ENCODE results near the gene DCDC2C. TPM values are rescaled to one million over a fixed set of nuclear protein-coding genes. Genes with fewer than 3 reads are reported as not detected.

Gene DCDC2C
- total RNA-seq, 1 experiment from 2014 or later: not detected

- H3K9me3 ChIP-seq (ENCODE audit: control insufficient read depth, insufficient read depth, low read depth, low read length): no peaks in the 10 kb centered on the region
- no peak overlapping the region for H3K27ac ChIP-seq (ENCODE audit: low read length)
- CTCF ChIA-PET: no interaction called here
- POLR2A ChIA-PET: no interaction called here
- ATAC-seq: no peak
- TF ChIP-seq CTCF (IDR thresholded peaks at IDR 0.05): no peak
- no peak for TF ChIP-seq POLR2AphosphoS5 (IDR thresholded peaks at IDR 0.05; ENCODE audit: low read depth, low read length)
- TF ChIP-seq TCF7L2 (IDR thresholded peaks at IDR 0.05; ENCODE audit: low read depth, low read length): no peak
- no peak for TF ChIP-seq REST (IDR thresholded peaks at IDR 0.05; ENCODE audit: insufficient read depth in 1 of 2, low read depth in 2 of 2, low read length in 1 of 2)
- no peak for TF ChIP-seq SIN3A (IDR thresholded peaks at IDR 0.05; ENCODE audit: borderline replicate concordance, insufficient read depth, low read depth, low read length)
- no peaks in the 10 kb centered on the region for H3K4me1 ChIP-seq (ENCODE audit: control insufficient read depth, insufficient read depth, low read length)
- BruUV-seq (replicated peaks): no TSS peak
- in situ Hi-C loops (cut with HindIII; ENCODE audit: low pct_unique_long_range_greater_than_20kb, low sequenced_read_pairs): no loop called here
- H3K4me3 ChIP-seq (ENCODE audit: low read depth in 2 of 2, low read length in 2 of 2): no peak overlapping the region
- H3K36me3 ChIP-seq (ENCODE audit: control insufficient read depth, insufficient read depth, low read length): no peaks in the 10 kb centered on the region; the same call in 1 of the 2 replicates
- peaks cover 16% of the 10 kb centered on the region for H3K27me3 ChIP-seq (ENCODE audit: control insufficient read depth, insufficient read depth, low read length)
- no peak for DNase-seq (ENCODE audit: low read depth, low spot score)
- intact Hi-C loops (cut with micrococcal nuclease; ENCODE audit: unreplicated experiment): loop anchor here (5.0 kb wide), 2 partner anchors 43 to 88 kb away; no protein-coding TSS in a partner anchor
These were observed 35.9 kb downstream of the DCDC2C start for GRCh38 chr2:3739313-3739712.

- no peak for TF ChIP-seq TCF7L2 (IDR thresholded peaks at IDR 0.05; ENCODE audit: low read depth, low read length)
- no peak for TF ChIP-seq POLR2AphosphoS5 (IDR thresholded peaks at IDR 0.05; ENCODE audit: low read depth, low read length)
- TF ChIP-seq SIN3A (IDR thresholded peaks at IDR 0.05; ENCODE audit: borderline replicate concordance, insufficient read depth, low read depth, low read length): no peak
- TF ChIP-seq CTCF (IDR thresholded peaks at IDR 0.05): no peak
- no peak for TF ChIP-seq REST (IDR thresholded peaks at IDR 0.05; ENCODE audit: insufficient read depth in 1 of 2, low read depth in 2 of 2, low read length in 1 of 2)
- BruUV-seq (replicated peaks): no TSS peak
- intact Hi-C loops (cut with micrococcal nuclease; ENCODE audit: unreplicated experiment): no loop called here
- ATAC-seq: no peak
- no peak for DNase-seq (ENCODE audit: low read depth, low spot score)
- Histone ChIP-seq H3K9me3 (ENCODE audit: control insufficient read depth, insufficient read depth, low read depth, low read length) (no peaks in the 10 kb centered on the region), H3K4me3 (ENCODE audit: low read depth in 2 of 2, low read length in 2 of 2) (no peak overlapping the region), H3K27ac (ENCODE audit: low read length) (no peak overlapping the region), H3K27me3 (ENCODE audit: control insufficient read depth, insufficient read depth, low read length) (peaks cover 5% of the 10 kb centered on the region), H3K36me3 (ENCODE audit: control insufficient read depth, insufficient read depth, low read length) (no peaks in the 10 kb centered on the region; the same call in 1 of the 2 replicates), H3K4me1 (ENCODE audit: control insufficient read depth, insufficient read depth, low read length) (no peaks in the 10 kb centered on the region)
- CTCF ChIA-PET: interaction anchor here (0.7 kb wide), 1 partner anchor 40 kb away, joined by 3 read pairs; no protein-coding TSS in a partner anchor
- in situ Hi-C loops (cut with HindIII; ENCODE audit: low pct_unique_long_range_greater_than_20kb, low sequenced_read_pairs): no loop called here
- POLR2A ChIA-PET: no interaction called here
These were observed 38.0 kb downstream of the DCDC2C start for GRCh38 chr2:3741396-3741795.

Data from Panc1 (cell line).